ENCODE measurements around the gene KIF1B.

Gene KIF1B

DNA sequence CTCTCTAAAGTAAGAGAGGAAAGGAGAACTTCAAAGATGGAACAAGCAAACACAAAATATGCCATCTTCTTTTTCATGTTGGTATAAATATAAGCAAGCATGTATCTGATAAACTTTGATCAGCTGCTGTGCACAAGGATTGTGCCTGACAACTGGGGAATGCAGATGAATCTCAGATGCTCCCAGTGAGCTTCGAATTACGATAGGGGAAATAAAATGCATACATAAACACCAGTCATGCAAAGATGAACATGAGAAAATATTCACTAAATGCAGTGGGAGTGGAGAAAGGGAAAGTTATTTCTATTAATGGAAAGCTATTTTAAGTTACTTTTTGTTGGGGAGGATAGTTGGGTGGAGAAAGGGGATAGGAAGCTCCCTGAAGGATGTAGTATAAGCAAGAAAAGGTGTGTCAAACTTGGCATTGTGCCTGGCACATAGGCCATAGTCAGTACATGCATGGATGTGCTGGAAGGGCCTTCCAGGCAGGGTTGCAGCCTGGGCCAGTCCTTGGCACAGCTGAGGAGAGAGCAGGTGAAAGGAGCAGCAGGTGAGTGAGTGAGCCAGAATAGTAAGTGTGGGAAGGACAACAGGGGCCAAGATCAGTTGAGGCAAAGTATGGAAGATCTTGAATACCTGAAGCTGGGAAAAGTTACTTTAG is 130.7 kb downstream of the KIF1B start:
- Histone ChIP-seq H3K36me3 (ENCODE audit: control insufficient read depth in 2 of 2, insufficient read depth in 1 of 2, low read length in 2 of 2) (peaks cover 14 to 84% of the 10 kb centered on the region in 2 experiments; a peak in 2 of 3 replicates), H3K27ac (ENCODE audit: extremely low read depth, low read depth, low read length) (no peak overlapping the region), H3K9me3 (ENCODE audit: control insufficient read depth, insufficient read depth, low read depth, low read length) (no peaks in the 10 kb centered on the region), H3K4me3 (ENCODE audit: low read depth, low read length) (no peak overlapping the region), H3K4me1 (ENCODE audit: control insufficient read depth, insufficient read depth, low read length) (peaks cover 4% of the 10 kb centered on the region; the same call in 1 of the 2 replicates)
- ChIA-PET POLR2A (interaction anchor here (1.5 kb wide), 1 partner anchor 129 kb away, joined by 3 read pairs; no protein-coding TSS in a partner anchor), CTCF (interaction anchor here (1.0 to 1.2 kb wide), 3 partner anchors 87 to 153 kb away, joined by 4 to 6 read pairs (median 5); partner anchors contain the start of gene KIF1B)
- peak; percentile 92 for TF ChIP-seq PRDM1 (tag by site-specific recombination; IDR thresholded peaks at IDR 0.05)
- TF ChIP-seq, protein P1, sequence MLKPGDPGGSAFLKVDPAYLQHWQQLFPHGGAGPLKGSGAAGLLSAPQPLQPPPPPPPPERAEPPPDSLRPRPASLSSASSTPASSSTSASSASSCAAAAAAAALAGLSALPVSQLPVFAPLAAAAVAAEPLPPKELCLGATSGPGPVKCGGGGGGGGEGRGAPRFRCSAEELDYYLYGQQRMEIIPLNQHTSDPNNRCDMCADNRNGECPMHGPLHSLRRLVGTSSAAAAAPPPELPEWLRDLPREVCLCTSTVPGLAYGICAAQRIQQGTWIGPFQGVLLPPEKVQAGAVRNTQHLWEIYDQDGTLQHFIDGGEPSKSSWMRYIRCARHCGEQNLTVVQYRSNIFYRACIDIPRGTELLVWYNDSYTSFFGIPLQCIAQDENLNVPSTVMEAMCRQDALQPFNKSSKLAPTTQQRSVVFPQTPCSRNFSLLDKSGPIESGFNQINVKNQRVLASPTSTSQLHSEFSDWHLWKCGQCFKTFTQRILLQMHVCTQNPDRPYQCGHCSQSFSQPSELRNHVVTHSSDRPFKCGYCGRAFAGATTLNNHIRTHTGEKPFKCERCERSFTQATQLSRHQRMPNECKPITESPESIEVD (tag by site-specific recombination; IDR thresholded peaks at IDR 0.05): no peak
- TF ChIP-seq, protein P2, sequence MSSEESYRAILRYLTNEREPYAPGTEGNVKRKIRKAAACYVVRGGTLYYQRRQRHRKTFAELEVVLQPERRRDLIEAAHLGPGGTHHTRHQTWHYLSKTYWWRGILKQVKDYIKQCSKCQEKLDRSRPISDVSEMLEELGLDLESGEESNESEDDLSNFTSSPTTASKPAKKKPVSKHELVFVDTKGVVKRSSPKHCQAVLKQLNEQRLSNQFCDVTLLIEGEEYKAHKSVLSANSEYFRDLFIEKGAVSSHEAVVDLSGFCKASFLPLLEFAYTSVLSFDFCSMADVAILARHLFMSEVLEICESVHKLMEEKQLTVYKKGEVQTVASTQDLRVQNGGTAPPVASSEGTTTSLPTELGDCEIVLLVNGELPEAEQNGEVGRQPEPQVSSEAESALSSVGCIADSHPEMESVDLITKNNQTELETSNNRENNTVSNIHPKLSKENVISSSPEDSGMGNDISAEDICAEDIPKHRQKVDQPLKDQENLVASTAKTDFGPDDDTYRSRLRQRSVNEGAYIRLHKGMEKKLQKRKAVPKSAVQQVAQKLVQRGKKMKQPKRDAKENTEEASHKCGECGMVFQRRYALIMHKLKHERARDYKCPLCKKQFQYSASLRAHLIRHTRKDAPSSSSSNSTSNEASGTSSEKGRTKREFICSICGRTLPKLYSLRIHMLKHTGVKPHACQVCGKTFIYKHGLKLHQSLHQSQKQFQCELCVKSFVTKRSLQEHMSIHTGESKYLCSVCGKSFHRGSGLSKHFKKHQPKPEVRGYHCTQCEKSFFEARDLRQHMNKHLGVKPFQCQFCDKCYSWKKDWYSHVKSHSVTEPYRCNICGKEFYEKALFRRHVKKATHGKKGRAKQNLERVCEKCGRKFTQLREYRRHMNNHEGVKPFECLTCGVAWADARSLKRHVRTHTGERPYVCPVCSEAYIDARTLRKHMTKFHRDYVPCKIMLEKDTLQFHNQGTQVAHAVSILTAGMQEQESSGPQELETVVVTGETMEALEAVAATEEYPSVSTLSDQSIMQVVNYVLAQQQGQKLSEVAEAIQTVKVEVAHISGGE (tag by site-specific recombination; conservative IDR thresholded peaks at IDR 0.05; ENCODE audit: low read depth): no peak
- TF ChIP-seq, protein P3, sequence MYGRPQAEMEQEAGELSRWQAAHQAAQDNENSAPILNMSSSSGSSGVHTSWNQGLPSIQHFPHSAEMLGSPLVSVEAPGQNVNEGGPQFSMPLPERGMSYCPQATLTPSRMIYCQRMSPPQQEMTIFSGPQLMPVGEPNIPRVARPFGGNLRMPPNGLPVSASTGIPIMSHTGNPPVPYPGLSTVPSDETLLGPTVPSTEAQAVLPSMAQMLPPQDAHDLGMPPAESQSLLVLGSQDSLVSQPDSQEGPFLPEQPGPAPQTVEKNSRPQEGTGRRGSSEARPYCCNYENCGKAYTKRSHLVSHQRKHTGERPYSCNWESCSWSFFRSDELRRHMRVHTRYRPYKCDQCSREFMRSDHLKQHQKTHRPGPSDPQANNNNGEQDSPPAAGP (tag by site-specific recombination; IDR thresholded peaks at IDR 0.05): no peak

DNA sequence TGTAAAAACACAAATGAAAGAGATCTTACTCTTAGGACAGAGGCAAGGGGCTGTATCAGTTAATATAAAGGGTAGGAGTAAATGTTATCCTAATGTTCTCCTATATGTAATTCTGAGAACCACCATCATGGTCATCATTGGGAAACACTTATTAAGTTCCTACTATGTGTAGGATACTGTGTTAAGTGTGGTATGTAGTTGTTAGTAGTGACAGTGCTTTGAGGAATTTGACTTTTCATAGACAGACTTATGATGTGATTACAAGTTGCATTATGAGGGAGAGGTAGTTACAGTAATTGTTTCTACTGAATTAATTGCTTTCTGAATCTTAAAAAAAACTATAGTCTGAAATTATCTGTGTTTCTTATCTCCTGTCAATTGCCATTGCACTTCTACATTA is 136.7 kb downstream of the KIF1B start:
- peaks cover 22 to 79% of the 10 kb centered on the region in 2 experiments; a peak in 2 of 3 replicates for H3K36me3 ChIP-seq (ENCODE audit: control insufficient read depth in 2 of 2, insufficient read depth in 1 of 2, low read length in 2 of 2)
- no peaks in the 10 kb centered on the region for H3K9me3 ChIP-seq (ENCODE audit: control insufficient read depth, insufficient read depth, low read depth, low read length)
- no peak overlapping the region for H3K27ac ChIP-seq (ENCODE audit: extremely low read depth, low read depth, low read length)
- CTCF ChIA-PET: no interaction called here
- POLR2A ChIA-PET: no interaction called here
- no peak overlapping the region for H3K4me3 ChIP-seq (ENCODE audit: low read depth, low read length)
- no peaks in the 10 kb centered on the region for H3K4me1 ChIP-seq (ENCODE audit: control insufficient read depth, insufficient read depth, low read length)
- TF ChIP-seq ZBTB21 (tag by site-specific recombination; IDR thresholded peaks at IDR 0.05) (no peak), ZNF510 (tag by site-specific recombination; IDR thresholded peaks at IDR 0.05; ENCODE audit: insufficient replicate concordance) (no peak), ZNF37A (tag by site-specific recombination; IDR thresholded peaks at IDR 0.05) (no peak), ZNF133 (tag by site-specific recombination; IDR thresholded peaks at IDR 0.05) (no peak), SP7 (tag by site-specific recombination; IDR thresholded peaks at IDR 0.05) (no peak), ZNF623 (tag by site-specific recombination; IDR thresholded peaks at IDR 0.05) (no peak), ZNF530 (tag by site-specific recombination; IDR thresholded peaks at IDR 0.05; ENCODE audit: low read depth) (no peak)
- TF ChIP-seq, protein P4, sequence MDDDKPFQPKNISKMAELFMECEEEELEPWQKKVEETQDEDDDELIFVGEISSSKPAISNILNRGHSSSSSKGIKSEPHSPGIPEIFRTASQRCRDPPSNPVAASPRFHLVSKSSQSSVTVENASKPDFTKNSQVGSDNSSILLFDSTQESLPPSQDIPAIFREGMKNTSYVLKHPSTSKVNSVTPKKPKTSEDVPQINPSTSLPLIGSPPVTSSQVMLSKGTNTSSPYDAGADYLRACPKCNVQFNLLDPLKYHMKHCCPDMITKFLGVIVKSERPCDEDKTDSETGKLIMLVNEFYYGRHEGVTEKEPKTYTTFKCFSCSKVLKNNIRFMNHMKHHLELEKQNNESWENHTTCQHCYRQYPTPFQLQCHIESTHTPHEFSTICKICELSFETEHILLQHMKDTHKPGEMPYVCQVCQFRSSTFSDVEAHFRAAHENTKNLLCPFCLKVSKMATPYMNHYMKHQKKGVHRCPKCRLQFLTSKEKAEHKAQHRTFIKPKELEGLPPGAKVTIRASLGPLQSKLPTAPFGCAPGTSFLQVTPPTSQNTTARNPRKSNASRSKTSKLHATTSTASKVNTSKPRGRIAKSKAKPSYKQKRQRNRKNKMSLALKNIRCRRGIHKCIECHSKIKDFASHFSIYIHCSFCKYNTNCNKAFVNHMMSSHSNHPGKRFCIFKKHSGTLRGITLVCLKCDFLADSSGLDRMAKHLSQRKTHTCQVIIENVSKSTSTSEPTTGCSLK (tag by site-specific recombination; IDR thresholded peaks at IDR 0.05): no peak
- TF ChIP-seq, protein P5, sequence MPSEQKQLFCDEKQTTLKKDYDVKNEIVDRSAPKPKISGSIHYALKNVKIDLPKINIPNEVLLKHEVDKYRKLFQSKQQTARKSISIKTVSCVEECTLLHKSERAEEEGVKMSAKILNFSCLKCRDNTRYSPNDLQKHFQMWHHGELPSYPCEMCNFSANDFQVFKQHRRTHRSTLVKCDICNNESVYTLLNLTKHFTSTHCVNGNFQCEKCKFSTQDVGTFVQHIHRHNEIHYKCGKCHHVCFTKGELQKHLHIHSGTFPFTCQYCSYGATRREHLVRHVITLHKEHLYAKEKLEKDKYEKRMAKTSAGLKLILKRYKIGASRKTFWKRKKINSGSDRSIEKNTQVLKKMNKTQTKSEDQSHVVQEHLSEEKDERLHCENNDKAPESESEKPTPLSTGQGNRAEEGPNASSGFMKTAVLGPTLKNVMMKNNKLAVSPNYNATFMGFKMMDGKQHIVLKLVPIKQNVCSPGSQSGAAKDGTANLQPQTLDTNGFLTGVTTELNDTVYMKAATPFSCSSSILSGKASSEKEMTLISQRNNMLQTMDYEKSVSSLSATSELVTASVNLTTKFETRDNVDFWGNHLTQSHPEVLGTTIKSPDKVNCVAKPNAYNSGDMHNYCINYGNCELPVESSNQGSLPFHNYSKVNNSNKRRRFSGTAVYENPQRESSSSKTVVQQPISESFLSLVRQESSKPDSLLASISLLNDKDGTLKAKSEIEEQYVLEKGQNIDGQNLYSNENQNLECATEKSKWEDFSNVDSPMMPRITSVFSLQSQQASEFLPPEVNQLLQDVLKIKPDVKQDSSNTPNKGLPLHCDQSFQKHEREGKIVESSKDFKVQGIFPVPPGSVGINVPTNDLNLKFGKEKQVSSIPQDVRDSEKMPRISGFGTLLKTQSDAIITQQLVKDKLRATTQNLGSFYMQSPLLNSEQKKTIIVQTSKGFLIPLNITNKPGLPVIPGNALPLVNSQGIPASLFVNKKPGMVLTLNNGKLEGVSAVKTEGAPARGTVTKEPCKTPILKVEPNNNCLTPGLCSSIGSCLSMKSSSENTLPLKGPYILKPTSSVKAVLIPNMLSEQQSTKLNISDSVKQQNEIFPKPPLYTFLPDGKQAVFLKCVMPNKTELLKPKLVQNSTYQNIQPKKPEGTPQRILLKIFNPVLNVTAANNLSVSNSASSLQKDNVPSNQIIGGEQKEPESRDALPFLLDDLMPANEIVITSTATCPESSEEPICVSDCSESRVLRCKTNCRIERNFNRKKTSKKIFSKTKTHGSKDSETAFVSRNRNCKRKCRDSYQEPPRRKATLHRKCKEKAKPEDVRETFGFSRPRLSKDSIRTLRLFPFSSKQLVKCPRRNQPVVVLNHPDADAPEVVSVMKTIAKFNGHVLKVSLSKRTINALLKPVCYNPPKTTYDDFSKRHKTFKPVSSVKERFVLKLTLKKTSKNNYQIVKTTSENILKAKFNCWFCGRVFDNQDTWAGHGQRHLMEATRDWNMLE (tag by site-specific recombination; conservative IDR thresholded peaks at IDR 0.05; ENCODE audit: low read depth): no peak
- TF ChIP-seq, protein P6, sequence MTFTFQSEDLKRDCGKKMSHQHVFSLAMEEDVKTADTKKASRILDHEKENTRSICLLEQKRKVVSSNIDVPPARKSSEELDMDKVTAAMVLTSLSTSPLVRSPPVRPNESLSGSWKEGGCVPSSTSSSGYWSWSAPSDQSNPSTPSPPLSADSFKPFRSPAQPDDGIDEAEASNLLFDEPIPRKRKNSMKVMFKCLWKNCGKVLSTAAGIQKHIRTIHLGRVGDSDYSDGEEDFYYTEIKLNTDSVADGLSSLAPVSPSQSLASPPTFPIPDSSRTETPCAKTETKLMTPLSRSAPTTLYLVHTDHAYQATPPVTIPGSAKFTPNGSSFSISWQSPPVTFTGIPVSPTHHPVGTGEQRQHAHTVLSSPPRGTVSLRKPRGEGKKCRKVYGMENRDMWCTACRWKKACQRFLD (tag by site-specific recombination; IDR thresholded peaks at IDR 0.05): no peak
- TF ChIP-seq, protein P7, sequence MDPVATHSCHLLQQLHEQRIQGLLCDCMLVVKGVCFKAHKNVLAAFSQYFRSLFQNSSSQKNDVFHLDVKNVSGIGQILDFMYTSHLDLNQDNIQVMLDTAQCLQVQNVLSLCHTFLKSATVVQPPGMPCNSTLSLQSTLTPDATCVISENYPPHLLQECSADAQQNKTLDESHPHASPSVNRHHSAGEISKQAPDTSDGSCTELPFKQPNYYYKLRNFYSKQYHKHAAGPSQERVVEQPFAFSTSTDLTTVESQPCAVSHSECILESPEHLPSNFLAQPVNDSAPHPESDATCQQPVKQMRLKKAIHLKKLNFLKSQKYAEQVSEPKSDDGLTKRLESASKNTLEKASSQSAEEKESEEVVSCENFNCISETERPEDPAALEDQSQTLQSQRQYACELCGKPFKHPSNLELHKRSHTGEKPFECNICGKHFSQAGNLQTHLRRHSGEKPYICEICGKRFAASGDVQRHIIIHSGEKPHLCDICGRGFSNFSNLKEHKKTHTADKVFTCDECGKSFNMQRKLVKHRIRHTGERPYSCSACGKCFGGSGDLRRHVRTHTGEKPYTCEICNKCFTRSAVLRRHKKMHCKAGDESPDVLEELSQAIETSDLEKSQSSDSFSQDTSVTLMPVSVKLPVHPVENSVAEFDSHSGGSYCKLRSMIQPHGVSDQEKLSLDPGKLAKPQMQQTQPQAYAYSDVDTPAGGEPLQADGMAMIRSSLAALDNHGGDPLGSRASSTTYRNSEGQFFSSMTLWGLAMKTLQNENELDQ (tag by site-specific recombination; IDR thresholded peaks at IDR 0.05; ENCODE audit: low read depth): no peak
